GM23338 (cell line): ENCODE results near the gene TAF11.

Experiments
- EZH2 ChIP-seq: fragments of 200-600 bp; sonication (generic); IDR thresholded peaks from one replicate; pipeline ENCODE4 v1.8.0; 2017; ENCODE audit warnings: antibody characterized with exemption, mild to moderate bottlenecking, low read depth; ENCODE audit not compliant: unreplicated experiment
- EZH2phosphoT487 ChIP-seq: fragments of 200-600 bp; sonication (generic); IDR thresholded peaks from one replicate; pipeline ENCODE4 v1.8.1; 2018; ENCODE audit warnings: antibody characterized with exemption; ENCODE audit not compliant: unreplicated experiment
- JUNB ChIP-seq: IDR thresholded peaks from one replicate; pipeline ENCODE4 v1.6.1; 2016; ENCODE audit warnings: antibody characterized with exemption; ENCODE audit not compliant: unreplicated experiment
- POLR2AphosphoS5 ChIP-seq: IDR thresholded peaks from 2 replicates; pipeline ENCODE4 v1.6.1; 2016; ENCODE audit warnings: antibody characterized with exemption, low read depth
- STAT1 ChIP-seq: IDR thresholded peaks from one replicate; pipeline ENCODE4 v1.6.1; 2016; ENCODE audit warnings: antibody characterized with exemption; ENCODE audit not compliant: unreplicated experiment
- ZNF331 ChIP-seq: fragments of 250-450 bp; sonication (Bioruptor Pico); IDR thresholded peaks from 2 replicates; pipeline ENCODE4 v1.5.0; 2020; ENCODE audit warnings: low read depth, mild to moderate bottlenecking, moderate library complexity
- TF ChIP-seq, protein P1 (sequence below), 2 experiments: fragments of 200-600 bp in 1 of 2; sonication (generic) in 1 of 2; conservative IDR thresholded peaks; 2 replicates each; pipeline versions ENCODE4 v1.5.1 to v1.6.1; 2016 to 2017; ENCODE audit warnings: antibody characterized with exemption in 2 of 2, low read depth in 2 of 2, mild to moderate bottlenecking in 2 of 2, moderate library complexity in 1 of 2

DNA sequence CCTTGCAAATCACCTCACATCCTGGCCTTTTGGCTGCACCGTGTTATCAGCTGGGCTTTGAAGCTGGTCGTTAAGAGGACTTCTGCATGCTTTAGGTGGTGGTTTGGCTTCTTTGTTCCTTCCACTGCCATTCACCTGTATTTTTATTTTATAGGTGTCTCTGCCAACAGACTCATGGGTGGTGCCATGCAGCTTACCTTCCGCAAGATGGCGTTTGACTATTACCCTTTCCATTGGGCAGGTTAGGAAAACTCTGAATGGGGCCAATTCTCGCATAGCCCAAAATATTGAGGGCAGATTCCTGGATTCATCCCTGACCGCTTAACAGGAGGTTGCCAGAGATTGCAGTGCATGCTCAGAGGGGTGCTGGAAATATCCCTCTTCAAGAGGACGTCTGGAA is 32.4 kb downstream of the TAF11 start:
- TF ChIP-seq POLR2AphosphoS5 (no peak), EZH2phosphoT487 (no peak), ZNF331 (no peak), EZH2 (no peak), STAT1 (no peak), JUNB (no peak)
- TF ChIP-seq, protein P1, sequence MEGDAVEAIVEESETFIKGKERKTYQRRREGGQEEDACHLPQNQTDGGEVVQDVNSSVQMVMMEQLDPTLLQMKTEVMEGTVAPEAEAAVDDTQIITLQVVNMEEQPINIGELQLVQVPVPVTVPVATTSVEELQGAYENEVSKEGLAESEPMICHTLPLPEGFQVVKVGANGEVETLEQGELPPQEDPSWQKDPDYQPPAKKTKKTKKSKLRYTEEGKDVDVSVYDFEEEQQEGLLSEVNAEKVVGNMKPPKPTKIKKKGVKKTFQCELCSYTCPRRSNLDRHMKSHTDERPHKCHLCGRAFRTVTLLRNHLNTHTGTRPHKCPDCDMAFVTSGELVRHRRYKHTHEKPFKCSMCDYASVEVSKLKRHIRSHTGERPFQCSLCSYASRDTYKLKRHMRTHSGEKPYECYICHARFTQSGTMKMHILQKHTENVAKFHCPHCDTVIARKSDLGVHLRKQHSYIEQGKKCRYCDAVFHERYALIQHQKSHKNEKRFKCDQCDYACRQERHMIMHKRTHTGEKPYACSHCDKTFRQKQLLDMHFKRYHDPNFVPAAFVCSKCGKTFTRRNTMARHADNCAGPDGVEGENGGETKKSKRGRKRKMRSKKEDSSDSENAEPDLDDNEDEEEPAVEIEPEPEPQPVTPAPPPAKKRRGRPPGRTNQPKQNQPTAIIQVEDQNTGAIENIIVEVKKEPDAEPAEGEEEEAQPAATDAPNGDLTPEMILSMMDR (conservative IDR thresholded peaks at IDR 0.05; ENCODE audit: low read depth in 2 of 2), result peak; percentile 64 to 74
